Astrocyte of the hippocampus (primary cell): ENCODE measurements around the gene GPER1.
"Not testable (repeated sequence)": the region's sequence is repeated elsewhere in the genome, so short reads cannot be mapped to it uniquely, and the experiment has no call there.

Experiments used
- DNase-seq: peaks from one replicate; pipeline ENCODE4 v3.0.0; 2011; ENCODE audit warnings: low read depth, low spot score

Gene GPER1

DNA sequence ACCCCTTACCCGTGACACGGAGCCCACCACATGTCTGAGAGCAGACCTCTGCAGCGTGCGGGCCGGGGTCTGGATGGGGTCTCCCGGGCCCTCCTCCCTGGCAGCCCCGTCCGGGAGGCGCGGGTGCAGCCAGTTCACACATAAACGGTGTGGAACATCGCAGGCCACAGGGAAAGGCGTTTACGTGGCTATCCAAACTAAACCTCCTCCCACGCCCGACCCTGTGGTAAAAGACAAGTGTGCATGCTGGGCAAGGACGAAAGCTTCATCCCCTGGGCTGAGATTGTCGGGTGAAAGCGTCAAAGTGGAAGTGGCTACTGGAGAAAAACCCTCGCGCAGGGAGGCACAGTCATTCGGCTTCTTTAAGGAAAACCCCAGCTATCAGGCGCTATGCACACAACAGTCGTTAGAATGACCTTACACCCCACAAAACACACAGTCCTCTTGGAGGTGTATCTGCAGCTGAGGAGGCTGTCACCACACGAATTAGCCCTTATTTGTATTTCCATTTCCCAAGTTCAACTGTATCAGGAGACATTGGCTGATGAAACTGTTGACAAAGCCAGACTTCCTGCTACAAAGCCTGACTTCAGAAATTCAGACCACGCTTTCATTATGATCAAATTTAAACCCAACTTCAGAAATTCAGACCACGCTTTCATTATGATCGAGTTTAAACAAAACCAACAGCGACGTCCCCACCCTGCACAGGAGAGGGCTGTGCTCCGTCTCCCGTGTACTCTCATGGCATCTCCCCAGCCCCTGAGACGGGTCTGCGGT, 15.3 kb downstream of the GPER1 start:
- no peak for DNase-seq

DNA sequence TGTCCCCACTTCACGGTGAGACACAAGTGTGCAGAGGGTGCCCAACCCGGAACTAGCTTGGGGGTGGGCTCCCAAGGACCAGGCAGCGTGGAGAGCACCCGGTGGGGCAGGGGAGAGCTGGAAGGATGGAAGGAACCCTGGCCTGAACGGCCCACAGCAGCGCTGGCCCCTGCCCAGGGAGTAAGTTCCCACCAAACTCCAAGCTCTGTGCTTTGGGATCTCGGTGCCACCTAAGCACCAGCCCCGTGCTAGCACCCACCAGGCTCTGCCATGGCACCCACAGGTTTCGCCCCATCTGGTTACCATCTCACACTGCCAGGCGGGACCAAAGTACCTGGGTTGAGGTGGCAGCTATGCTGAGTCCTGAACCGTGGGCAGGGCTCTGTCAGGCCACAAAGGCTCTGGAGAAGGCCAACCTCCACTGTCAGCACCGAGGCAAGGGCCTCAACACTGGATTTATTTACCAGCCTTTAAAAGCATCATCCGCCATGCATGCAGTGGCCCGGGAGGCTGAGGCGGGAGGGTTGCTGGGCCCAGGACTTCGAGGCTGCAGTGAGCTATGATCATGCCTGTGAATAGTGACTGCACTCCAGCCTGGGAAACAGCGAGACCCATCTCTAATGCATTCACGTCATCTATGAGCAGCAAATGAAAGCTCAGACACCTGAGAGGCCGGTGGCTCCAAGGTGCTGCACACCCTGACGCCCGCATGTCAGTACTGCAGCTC, 16.0 kb downstream of the GPER1 start:
- no peak for DNase-seq

DNA sequence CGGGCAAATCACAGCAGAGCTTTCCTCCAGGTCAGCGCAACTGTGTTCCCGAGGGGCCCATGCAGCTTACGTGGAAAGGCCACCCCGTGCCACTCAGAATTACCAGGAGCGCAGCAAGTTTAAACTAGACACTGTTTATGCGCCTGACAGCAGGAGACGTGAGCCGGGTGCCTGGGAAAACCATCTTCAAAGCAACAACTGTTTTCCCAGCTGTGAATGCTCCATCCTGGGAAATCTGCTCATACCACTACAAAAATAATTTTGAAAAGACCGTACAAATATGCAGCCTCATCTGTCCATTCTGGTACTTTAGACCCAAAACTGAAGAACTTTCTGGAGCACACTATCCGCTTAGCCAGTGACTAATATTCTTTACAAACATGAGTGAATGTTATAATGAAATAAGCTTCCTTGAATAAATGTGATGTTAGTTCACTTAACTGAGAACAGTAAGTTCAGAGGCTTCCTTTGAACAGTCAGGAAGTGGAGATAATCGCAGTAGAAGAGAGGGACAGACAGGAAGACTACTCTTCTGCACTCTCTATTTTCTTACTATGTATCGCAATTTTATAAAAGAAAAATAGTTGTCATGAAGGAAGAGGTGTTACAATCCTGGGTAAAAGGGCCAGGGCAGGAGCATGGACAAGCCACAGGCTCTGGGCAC, 16.7 kb downstream of the GPER1 start:
- no peak for DNase-seq

DNA sequence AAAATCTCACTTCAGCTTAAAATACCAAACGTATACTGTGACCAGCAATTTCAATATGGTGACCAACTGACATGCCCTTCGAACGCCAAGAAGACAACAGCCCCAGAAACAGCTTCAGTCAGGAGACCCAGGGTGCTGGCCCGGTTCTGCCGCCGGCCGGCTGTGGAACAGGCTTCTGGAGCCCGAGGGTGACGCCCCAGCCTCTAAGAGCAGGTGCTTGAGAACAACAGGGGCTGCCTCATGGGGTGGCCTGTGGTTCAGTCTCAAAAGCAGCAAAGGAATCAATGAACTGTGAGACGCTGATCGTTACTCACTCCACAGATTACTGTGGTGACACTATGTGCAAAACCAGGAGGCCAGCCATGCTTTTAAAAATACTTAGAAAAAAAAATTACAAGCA, 17.3 kb downstream of the GPER1 start:
- no peak for DNase-seq

DNA sequence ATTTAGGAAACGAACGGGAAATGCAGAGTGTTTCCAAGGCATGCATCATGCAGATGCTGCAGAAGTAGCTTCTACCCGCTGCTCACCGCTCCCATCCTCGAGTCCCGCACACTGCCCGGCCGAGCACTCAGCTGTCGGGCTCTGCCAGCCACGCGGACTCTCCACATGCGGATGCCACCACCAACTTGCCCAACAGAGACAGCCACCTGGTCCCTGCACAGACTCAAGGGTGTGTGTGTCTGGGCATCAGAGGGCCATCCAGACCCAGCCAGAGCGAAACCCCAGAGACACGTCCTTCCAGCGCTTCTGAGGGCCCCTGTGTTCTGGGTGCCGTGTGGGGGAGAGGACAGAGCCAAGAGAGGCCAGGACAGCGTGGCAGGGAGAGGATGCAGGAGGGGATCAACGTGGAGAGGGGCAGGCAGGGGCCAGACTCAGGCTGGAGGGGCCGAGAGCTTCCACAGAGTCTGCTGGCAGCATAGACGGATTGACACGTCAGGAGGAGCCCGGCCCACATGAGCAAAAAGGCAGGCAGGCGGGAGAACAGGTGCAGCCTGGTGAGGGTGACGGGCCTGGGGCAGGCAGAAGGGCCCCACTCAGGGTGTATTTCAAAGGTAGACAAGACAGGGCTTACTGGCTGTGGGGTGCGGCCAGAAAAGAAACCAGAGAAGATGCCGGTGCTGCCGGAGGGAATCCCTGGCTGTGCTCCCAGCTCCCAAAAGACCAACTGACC, 18.3 kb downstream of the GPER1 start:
- DNase-seq, result no peak

GRCh38 chr7:1106793-1107421, 19.0 kb downstream of the GPER1 start:
- no peak for DNase-seq

DNA sequence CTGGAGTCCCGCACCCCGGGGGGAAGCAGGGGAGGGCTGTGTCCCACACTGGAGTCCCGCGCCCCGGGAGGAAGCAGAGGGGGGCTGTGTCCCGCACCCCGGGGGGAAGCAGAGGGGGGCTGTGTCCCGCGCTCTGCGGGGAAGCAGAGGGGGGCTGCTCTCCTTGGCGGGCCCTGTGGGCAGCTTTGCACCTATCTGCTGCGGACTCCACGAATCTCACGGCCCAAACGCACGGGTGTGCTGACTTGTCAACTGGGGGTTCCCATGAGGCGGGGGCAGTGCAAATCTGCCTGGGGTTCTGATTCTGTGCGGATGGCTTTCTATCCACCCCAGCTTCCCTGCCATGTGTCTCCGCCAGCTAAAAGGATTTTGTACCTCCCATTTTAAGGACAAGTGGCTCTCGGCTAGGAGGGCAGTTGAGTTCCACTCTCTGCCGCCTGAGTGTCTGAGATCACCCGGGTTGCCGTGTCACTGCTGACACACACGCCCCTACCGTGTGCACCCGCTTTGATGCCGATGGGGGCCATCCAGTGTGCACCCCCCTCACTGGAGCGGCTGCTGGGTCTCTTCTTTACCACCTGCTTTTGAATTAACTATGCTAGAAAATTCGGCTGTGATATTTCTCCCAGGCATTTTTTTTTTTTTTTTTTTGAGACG, 20.5 kb downstream of the GPER1 start:
- no peak for DNase-seq

DNA sequence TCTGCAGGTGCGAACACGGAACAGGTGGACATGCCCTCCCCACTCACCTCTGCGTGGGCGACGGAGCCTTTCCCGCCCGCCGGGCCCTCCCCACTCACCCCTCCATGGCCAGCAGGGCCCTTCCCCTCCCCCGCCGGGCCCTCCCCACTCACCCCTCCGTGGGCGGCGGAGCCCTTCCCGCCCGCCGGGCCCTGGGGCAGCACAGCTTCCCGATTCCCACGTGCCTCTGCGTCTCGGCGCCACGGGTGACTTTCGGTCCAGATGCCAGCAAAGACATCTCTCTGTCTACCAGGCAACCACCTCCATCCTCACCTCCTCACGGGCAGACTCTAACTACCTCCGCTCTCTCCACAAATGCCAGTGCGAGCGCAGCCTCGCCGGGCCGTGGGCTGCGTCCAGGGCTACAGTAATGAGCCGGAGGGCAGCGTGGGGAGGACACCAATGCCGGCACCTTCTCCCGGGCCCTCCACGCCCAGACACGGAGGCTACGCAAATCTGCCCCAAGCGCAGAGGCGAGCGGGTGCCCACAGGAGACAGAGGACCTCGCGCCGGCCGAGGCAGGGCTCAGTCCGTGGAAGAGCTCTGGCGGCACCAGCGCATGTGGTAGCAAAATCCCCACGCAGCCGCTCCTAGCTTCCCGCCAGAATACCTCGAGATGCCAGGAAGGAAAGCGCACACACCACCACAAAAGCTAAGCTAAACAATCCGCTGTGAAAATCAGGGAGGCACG, 21.8 kb downstream of the GPER1 start:
- no peak for DNase-seq

DNA sequence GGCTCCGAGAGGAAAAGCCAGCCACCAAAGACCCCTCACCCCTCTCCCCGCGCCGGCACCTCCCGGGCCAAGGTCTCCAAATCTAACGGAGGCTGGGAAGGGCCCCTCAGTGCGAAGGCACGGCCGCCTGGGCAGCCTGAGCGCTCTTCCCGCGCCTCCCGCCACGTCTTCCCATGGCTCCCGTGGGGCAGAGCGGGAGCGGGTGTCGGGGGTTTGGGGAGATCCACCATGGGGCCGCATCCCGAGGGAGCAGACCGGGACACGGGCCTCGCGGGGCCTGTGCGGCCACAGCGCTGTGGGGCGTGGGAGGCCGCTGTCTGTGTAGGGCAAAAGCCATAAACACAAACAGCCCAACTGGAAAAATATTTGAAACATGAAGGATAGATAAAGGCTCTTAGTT, 22.4 kb downstream of the GPER1 start:
- no peak for DNase-seq

DNA sequence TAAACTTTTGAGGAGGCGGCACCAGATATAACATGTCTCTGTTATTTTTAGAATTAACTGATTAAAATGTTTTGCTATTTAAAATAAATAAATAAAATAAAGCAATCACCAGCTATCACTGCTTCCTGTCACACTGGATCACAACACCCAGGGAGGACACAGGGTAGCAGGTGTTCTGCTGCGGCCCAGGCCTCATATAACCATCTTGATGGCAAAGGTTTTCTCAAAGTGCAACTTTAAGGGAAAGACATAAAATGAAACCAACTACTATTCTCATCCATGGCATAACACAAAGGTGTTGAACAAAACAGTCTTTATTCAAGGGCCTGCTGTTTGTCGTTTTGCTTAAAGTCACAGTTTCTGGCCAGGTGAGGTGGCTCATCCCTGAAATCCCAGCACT, 23.2 kb downstream of the GPER1 start:
- DNase-seq, result no peak

GRCh38 chr7:1112109-1112508, 24.2 kb downstream of the GPER1 start:
- DNase-seq, result no peak

DNA sequence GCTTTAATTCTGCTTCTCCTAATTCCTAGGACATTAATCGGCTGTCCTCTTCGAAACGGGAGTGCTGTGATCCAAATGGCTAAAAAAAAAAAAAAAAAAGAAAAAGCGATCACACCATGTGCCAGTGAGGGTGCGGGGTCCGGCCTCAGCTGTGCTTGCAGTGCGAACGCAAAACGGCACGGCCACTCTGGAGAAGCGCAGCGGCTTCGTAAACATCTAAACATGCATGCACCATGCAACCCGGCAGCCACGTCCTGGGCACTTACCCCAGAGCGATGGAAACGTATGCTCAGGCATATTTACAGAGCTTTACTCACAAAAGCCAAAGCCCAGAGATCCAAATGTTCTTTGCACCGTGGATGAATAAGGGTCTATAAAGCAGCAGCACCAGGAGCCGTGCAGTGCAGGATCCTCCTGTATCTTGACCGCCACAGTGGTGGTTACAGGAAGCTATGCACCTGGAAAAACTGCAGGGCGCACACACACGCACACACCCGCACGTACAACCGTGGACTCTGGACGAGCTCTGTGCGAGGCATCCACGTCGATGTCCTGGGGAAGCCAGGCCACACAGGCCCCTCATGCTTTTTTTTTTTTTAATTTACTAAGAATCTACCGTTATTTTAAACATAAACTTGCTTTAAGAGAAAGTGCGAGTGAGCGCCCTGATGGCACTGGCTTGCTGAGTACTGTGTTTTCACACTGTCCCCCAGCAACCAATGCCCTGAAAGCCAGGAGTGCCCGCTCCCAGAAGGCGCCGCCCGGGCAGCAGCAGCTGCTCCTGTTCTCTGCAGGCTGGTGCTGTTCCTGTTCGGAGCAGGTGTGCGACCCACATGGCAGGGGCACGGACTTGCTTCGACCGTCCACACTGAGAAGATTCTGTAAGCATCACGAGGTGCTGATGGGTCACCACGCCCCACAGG, 25.0 kb downstream of the GPER1 start:
- DNase-seq, result no peak

- DNase-seq, result no peak
These were observed 25.6 kb downstream of the GPER1 start for GRCh38 chr7:1113548-1113885.

GRCh38 chr7:1114088-1114487, 26.2 kb downstream of the GPER1 start:
- no peak for DNase-seq

GRCh38 chr7:1114505-1114904, 26.6 kb downstream of the GPER1 start:
- no peak for DNase-seq

- not testable (repeated sequence) for DNase-seq
These were observed 27.5 kb downstream of the GPER1 start for GRCh38 chr7:1115171-1116045.

DNA sequence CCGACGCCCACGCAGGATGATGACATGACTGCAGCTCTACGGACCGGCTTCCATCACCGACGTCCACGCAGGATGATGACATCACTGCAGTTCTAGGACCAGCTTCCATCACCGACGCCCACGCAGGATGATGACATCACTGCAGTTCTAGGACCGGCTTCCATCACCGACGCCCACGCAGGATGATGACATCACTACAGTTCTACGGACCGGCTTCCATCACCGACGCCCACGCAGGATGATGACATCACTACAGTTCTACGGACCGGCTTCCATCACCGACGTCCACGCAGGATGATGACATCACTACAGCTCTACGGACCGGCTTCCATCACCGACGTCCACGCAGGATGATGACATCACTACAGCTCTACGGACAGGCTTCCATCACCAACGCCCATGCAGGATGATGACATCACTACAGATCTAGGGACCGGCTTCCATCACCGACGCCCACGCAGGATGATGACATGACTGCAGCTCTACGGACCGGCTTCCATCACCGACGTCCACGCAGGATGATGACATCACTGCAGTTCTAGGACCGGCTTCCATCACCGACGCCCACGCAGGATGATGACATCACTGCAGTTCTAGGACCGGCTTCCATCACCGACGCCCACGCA, 28.6 kb downstream of the GPER1 start:
- DNase-seq, result not testable (repeated sequence)
